Measurements from ENCODE around the gene PGAP3.

Gene PGAP3

DNA sequence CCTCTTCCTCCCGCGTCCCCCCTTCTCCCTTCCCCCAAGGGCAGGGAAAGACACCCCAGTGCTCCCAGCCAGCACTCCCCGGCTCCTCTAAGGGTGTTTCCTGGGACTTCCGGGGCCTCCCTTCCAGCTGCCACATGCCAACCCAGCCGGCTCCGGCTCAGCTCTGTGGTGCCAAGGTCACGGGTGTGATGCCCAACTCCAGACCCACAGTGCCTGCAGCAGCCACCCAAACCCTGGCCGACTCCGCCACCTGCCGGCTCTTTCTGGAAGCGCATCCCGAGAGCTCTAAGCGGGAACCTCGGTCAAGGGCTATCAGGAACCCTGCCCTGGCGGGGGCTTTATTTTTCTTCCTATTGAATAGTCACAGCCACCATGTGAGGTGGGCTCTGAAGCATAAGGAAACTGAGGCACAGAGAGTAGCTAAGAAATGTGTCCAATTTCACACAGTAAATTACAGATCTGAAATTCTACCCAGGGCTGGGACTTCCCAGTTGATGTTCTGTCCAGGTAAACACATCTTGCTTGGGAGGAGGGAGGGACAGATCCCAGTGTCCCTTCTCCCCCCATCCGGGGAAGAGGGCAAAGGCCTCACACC, 64.4 kb downstream of the PGAP3 start:
- no peak overlapping the region for H3K4me3 ChIP-seq (ENCODE audit: low read depth, low read length)
- TF ChIP-seq, protein P1, sequence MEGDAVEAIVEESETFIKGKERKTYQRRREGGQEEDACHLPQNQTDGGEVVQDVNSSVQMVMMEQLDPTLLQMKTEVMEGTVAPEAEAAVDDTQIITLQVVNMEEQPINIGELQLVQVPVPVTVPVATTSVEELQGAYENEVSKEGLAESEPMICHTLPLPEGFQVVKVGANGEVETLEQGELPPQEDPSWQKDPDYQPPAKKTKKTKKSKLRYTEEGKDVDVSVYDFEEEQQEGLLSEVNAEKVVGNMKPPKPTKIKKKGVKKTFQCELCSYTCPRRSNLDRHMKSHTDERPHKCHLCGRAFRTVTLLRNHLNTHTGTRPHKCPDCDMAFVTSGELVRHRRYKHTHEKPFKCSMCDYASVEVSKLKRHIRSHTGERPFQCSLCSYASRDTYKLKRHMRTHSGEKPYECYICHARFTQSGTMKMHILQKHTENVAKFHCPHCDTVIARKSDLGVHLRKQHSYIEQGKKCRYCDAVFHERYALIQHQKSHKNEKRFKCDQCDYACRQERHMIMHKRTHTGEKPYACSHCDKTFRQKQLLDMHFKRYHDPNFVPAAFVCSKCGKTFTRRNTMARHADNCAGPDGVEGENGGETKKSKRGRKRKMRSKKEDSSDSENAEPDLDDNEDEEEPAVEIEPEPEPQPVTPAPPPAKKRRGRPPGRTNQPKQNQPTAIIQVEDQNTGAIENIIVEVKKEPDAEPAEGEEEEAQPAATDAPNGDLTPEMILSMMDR (IDR thresholded peaks at IDR 0.05; ENCODE audit: low read depth, low read length), result peak; percentile 96

DNA sequence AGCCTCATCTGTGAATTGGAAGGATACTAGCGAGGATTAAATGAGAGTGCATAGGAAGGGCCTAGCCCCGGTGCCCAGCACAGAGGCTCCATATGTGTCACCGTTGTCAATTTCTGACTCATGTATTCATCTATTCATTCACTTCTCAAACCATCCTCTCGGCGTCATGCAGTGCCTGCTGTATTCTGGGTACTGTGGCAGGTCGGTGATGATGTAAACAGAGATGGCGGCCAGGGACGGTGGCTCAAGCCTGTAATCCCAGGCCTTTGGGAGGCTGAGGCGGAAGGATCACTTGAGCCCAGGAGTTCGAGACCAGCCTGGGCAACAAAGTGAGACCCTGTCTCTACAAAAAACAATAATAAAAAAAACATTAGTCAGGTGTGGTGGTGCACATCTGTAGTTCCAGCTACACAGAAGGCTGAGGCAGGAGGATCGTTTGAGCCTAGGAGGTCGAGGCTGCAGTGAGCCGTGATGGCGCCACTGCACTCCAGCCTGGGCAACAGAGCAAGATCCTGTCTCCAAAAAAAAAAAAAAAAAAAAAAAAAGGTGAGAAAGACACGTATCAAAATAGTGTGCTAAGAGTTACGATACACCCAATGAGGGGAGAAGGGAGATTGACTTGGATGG, 65.4 kb downstream of the PGAP3 start:
- TF ChIP-seq, protein P1 (IDR thresholded peaks at IDR 0.05; ENCODE audit: low read depth, low read length), result no peak
- H3K4me3 ChIP-seq (ENCODE audit: low read depth, low read length), result no peak overlapping the region

GRCh38 chr17:39621523-39622379, 66.1 kb downstream of the PGAP3 start:
- H3K4me3 ChIP-seq (ENCODE audit: low read depth, low read length), result no peak overlapping the region
- TF ChIP-seq, protein P1 (IDR thresholded peaks at IDR 0.05; ENCODE audit: low read depth, low read length), result peak; percentile 100

Measured in WI38 (cell line).